Suprapubic skin (tissue), 4 donors: ENCODE results near the gene CAPN13. TPM values are rescaled to one million over a fixed set of nuclear protein-coding genes. Genes with fewer than 3 reads are reported as not detected.

ENCODE experiments used
- DNase-seq, 2 donors: peaks; one replicate each; pipeline ENCODE4 v3.0.0-alpha.2; 2019; ENCODE audit warnings: low spot score in 2 of 2
- H3K27ac ChIP-seq: fragments of 200-600 bp; sonication (generic); one replicate; pipeline ENCODE4 v1.5.1; 2019
- H3K27me3 ChIP-seq: fragments of 200-600 bp; sonication (generic); one replicate; pipeline ENCODE4 v1.5.1; 2019
- H3K36me3 ChIP-seq: fragments of 200-600 bp; sonication (generic); one replicate; pipeline ENCODE4 v1.5.1; 2019
- H3K4me1 ChIP-seq: fragments of 200-600 bp; sonication (generic); one replicate; pipeline ENCODE4 v1.5.1; 2019
- H3K4me3 ChIP-seq: fragments of 200-600 bp; sonication (generic); one replicate; pipeline ENCODE4 v1.5.1; 2019; ENCODE audit warnings: mild to moderate bottlenecking
- H3K9me3 ChIP-seq: fragments of 200-600 bp; sonication (generic); one replicate; pipeline ENCODE4 v1.5.1; 2019
- EP300 ChIP-seq: sonication (generic); formaldehyde crosslinking; IDR thresholded peaks from one replicate; pipeline ENCODE4 v1.6.1; 2017; ENCODE audit warnings: antibody characterized with exemption
- POLR2A ChIP-seq, 2 donors: fragments of 450-650 bp; IDR thresholded peaks; one replicate each; pipeline ENCODE4 v1.6.1; 2017; ENCODE audit warnings: antibody characterized with exemption in 2 of 2, mild to moderate bottlenecking in 2 of 2, moderate library complexity in 2 of 2
- POLR2AphosphoS5 ChIP-seq, 3 donors: sonication (generic); formaldehyde crosslinking; IDR thresholded peaks; one replicate each; pipeline ENCODE4 v1.6.1; 2017; ENCODE audit warnings: antibody characterized with exemption in 3 of 3
- WGBS: methylation state at CpG from one replicate; pipeline ENCODE4 v1.1.5; 2018; 5-methylcytosine and 5-hydroxymethylcytosine counted together
- total RNA-seq, 4 donors: library from RNA; depleted of rRNA; stranded (reverse); fragments of >200 nt; gene quantifications; one replicate each; pipeline ENCODE4 v1.1.0, GENCODE V29; 2016
- TF ChIP-seq, protein P1 (sequence below), 2 donors: fragments of 200-600 bp in 1 of 2; fragments of 450-650 bp in 1 of 2; sonication (generic) in 1 of 2; IDR thresholded peaks; one replicate each; pipeline ENCODE4 v1.5.1; 2016 to 2019; ENCODE audit warnings: antibody characterized with exemption in 2 of 2, mild to moderate bottlenecking in 1 of 2, moderate library complexity in 1 of 2

CAPN13 gene
- total RNA-seq, 4 donors from 2014 or later = 0.26 to 1.5 (median 0.50) TPM

DNA sequence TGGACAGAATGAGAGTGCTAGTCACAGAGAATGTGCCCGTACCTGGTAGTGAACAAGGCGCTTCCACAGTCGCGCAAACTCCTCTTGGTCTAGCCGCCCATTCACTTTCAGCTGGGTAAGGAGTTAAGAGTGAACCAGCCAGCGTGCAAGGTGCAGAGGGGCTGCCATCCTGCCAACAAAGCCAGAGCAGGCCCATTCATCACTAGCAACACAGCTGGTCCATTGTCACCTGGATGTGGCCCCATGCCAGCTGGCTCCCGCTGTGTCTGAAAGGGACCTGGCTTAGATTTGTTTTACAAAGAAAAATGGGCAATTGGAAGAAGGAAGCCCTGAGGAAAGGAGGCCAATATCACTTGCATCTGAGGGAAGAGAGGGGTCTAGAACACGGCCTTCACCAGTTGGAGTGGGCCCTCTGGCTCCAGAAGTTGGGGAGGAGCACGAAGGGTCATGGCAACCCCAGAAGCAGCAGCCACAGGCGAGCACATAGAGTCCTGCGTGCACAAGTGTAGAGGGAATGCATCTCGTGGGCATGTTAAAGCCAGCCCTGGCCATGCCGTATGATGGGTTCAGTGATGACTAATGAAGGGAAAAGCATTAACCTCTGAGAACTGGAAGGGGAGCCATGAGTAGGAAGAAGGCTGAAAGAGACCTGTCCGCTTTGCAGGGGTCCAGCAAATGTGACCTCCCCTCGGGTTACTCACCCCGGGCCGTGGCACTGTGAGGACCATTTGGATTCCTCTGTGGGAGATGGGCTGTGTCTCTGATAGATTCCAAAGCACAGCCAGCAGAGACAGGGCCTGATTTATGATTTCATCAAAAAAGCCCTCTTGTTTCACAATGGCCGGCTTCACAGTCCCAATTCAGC is 70.6 kb downstream of the CAPN13 start:
- H3K27ac ChIP-seq = no peak overlapping the region
- DNase-seq = peak in 1 of 2 donors; percentile 64
- no peak overlapping the region for H3K4me3 ChIP-seq
- no peaks in the 10 kb centered on the region for H3K36me3 ChIP-seq
- WGBS = 83% methylated on average over 18 of the region's 18 CpGs
- no peaks in the 10 kb centered on the region for H3K9me3 ChIP-seq
- peaks cover 24% of the 10 kb centered on the region for H3K27me3 ChIP-seq
- H3K4me1 ChIP-seq = no peaks in the 10 kb centered on the region
- TF ChIP-seq, protein P1, sequence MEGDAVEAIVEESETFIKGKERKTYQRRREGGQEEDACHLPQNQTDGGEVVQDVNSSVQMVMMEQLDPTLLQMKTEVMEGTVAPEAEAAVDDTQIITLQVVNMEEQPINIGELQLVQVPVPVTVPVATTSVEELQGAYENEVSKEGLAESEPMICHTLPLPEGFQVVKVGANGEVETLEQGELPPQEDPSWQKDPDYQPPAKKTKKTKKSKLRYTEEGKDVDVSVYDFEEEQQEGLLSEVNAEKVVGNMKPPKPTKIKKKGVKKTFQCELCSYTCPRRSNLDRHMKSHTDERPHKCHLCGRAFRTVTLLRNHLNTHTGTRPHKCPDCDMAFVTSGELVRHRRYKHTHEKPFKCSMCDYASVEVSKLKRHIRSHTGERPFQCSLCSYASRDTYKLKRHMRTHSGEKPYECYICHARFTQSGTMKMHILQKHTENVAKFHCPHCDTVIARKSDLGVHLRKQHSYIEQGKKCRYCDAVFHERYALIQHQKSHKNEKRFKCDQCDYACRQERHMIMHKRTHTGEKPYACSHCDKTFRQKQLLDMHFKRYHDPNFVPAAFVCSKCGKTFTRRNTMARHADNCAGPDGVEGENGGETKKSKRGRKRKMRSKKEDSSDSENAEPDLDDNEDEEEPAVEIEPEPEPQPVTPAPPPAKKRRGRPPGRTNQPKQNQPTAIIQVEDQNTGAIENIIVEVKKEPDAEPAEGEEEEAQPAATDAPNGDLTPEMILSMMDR (IDR thresholded peaks at IDR 0.05) = no peak
- TF ChIP-seq POLR2AphosphoS5 (IDR thresholded peaks at IDR 0.05) = no peak
- TF ChIP-seq POLR2A (IDR thresholded peaks at IDR 0.05) = no peak
- TF ChIP-seq EP300 = no peak

- H3K27me3 ChIP-seq = peaks cover 24% of the 10 kb centered on the region
- no peak overlapping the region for H3K4me3 ChIP-seq
- TF ChIP-seq EP300 (no peak), POLR2A (IDR thresholded peaks at IDR 0.05) (no peak), POLR2AphosphoS5 (IDR thresholded peaks at IDR 0.05) (no peak)
- TF ChIP-seq, protein P1 (IDR thresholded peaks at IDR 0.05) = no peak
- no peaks in the 10 kb centered on the region for H3K9me3 ChIP-seq
- WGBS = 80% methylated on average over 15 of the region's 15 CpGs
- peak in 1 of 2 donors; percentile 7 for DNase-seq
- no peaks in the 10 kb centered on the region for H3K4me1 ChIP-seq
- H3K27ac ChIP-seq = no peak overlapping the region
- H3K36me3 ChIP-seq = no peaks in the 10 kb centered on the region
Observed at GRCh38 chr2:30733876-30734520, 73.2 kb downstream of the CAPN13 start.

DNA sequence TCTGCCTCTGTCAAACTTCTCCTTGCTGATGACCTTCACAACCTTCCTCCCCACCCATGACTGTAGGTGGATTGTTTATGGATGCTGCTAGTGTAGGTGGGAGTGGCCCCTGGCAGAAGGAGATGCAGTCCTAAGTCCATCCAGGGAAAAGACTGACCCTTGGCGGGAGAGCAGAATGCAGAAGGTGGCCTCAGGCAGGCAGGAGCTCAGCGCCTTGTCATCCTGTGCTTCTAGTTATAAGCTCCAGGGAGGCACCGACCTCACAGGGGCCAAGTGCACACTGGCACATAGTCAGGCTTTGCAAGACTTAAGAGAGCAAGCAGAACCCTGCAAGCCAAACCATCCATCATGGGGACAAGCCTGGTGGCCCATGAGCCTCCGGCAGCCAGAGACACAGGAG is 74.4 kb downstream of the CAPN13 start:
- H3K4me3 ChIP-seq = no peak overlapping the region
- peak in 1 of 2 donors; percentile 71 for DNase-seq
- no peaks in the 10 kb centered on the region for H3K36me3 ChIP-seq
- no peak overlapping the region for H3K27ac ChIP-seq
- WGBS = 86% methylated on average over 4 of the region's 4 CpGs
- H3K9me3 ChIP-seq = no peaks in the 10 kb centered on the region
- H3K27me3 ChIP-seq = peaks cover 24% of the 10 kb centered on the region
- no peak for TF ChIP-seq EP300
- TF ChIP-seq POLR2AphosphoS5 (IDR thresholded peaks at IDR 0.05) = no peak
- TF ChIP-seq, protein P1 (IDR thresholded peaks at IDR 0.05) = no peak
- no peaks in the 10 kb centered on the region for H3K4me1 ChIP-seq

DNA sequence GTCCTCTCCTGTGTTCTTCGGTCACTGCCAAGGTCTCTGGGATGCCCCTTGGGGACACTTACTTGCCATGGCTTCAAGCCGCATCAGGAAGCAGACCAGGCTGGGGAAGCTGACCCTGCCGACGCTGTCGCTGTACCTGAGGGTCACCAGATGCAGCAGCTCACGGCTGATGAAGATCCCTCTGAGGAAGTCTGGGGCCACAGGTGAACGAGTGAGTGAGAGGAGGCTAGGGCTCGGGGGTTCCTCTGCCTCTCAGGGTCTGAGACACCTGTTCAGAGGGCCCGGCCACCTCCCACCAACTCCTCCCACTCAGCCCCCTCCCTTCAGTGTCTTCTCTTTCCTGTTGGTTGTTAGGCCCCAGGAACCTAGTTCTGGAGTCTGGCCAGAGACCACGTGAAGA is 74.9 kb downstream of the CAPN13 start:
- 80% methylated on average over 7 of the region's 10 CpGs for WGBS
- H3K4me3 ChIP-seq = no peak overlapping the region

More for the DNA sequence above, 74.9 kb downstream of the CAPN13 start:
- no peaks in the 10 kb centered on the region for H3K36me3 ChIP-seq
- H3K9me3 ChIP-seq = no peaks in the 10 kb centered on the region
- DNase-seq = peak in 1 of 2 donors; percentile 73
- H3K27me3 ChIP-seq = peaks cover 24% of the 10 kb centered on the region
- no peak for TF ChIP-seq POLR2A (IDR thresholded peaks at IDR 0.05)
- no peak for TF ChIP-seq EP300
- TF ChIP-seq, protein P1 (IDR thresholded peaks at IDR 0.05) = no peak
- no peak for TF ChIP-seq POLR2AphosphoS5 (IDR thresholded peaks at IDR 0.05)
- no peaks in the 10 kb centered on the region for H3K4me1 ChIP-seq
- H3K27ac ChIP-seq = no peak overlapping the region
